Adipose tissue (tissue), 3 donors: Measurements from ENCODE around the gene FKBP5. TPM values are rescaled to one million over a fixed set of nuclear protein-coding genes. Genes with fewer than 3 reads are reported as not detected.
"Not testable (repeated sequence)": the region's sequence is repeated elsewhere in the genome, so short reads cannot be mapped to it uniquely, and the experiment has no call there.

Experiments used
- H3K27ac ChIP-seq: one replicate; pipeline ENCODE4 v1.5.1; 2013; ENCODE audit warnings: low read depth, low read length
- WGBS, 3 donors: extraction: QIAGEN DNeasy Blood & Tissue Kit; methylation state at CpG; one replicate each; pipeline ENCODE4 v1.1.7; 2013; 5-methylcytosine and 5-hydroxymethylcytosine counted together
- polyA plus RNA-seq, 3 donors: library from polyadenylated mRNA; stranded (reverse); fragments of 200-250 nt; gene quantifications; one replicate each; pipeline ENCODE4 v1.2.3, GENCODE V29; 2013
- donor health status: healthy with polysubstance abuse.
- donor health status: Bipolar disorder and iron deficiency.
- donor health status: healthy.

Gene FKBP5
- polyA plus RNA-seq, 3 donors: 111 to 356 (median 181) TPM

DNA sequence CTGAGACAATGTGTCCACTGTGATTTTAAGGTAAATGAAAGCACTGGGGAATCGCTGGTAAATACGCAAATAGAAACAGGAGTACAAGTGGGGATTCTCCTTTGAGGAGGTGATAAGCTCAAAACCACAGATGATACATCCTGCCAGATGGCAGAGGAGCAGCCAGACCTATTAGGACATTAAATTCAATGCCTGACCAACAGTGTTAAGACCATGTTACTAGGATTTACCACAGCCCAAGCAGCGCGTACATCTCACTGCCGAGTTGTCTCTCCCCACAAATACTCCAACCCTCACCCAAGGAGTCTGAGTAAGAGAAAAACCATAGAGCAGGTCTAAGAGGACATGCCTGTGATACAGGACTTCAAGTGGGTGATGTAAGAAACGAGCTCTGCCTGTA, 107.1 kb downstream of the FKBP5 start:
- H3K27ac ChIP-seq: no peak overlapping the region
- WGBS, 3 donors: 89 to 93% (median 92%) methylated on average over 6 of the region's 6 CpGs

DNA sequence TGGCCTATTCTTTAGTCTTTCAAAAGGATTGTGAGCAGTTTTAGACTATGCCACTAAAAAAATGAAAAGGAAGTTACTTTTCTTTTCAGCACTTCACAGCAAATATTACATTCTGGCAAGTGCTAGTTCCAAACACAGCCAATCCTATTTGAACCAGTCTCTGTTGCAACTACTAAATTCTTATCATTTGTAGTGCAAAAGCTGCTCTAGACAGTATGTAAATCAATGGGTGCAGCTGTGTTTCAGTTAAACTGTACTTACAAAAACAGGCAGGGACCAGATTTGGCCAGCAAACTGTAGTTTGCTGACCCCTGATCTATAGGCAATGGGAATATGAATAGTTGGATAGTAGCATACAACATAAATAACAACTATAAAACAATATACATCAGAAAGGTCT, 107.9 kb downstream of the FKBP5 start:
- H3K27ac ChIP-seq: no peak overlapping the region

DNA sequence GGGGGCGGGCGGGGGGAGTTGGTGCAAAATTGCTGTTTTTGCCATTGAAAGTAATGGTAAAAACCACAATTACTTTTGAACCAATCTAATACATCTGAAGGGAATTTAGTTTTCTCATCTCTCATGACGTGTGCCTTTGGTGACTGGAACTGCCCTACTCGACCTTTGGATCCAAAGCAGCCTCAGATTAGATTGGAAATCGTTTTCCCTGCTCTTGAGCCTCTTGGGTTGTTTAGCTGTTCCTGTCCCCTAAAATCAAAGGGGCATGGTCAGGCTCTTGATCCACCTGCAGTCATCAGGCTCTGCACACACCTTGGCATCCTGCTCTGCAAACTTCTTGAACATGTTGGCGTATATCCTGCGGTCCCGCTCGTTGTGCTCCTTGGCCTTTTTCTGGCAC, 112.0 kb downstream of the FKBP5 start:
- 77 to 94% (median 94%) methylated on average over 9 of the region's 9 CpGs for WGBS, 3 donors
- no peak overlapping the region for H3K27ac ChIP-seq

DNA sequence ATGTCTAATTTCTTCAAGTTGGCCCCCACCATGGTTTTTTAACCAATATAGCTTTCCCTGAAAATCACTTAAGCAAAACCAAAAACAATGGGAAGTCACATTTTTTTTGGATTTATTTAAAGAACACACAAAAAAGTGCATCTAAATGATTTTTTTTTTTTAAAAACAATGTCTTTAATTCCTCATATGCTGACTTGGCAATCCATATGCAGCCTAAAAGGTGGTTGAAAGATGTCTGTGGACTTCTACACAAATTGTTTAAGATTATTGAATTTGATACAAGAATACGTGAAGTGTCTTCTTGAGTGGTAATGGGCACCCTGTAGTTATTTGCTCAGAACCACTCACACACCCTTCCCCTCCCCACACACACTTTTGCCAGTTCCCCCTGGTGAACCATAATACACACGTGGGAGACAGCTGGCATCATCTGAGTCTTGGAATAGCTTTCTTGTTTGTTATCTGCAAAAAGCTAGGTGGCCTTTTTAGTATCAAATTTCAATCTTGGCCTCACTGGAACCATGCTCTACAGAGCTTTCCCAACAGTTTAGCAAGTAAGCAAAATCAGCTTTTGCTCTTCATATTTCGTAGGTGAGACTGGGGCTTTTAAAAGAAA, 115.1 kb downstream of the FKBP5 start:
- 69 to 78% (median 72%) methylated on average over 3 of the region's 3 CpGs for WGBS, 3 donors
- no peak overlapping the region for H3K27ac ChIP-seq

DNA sequence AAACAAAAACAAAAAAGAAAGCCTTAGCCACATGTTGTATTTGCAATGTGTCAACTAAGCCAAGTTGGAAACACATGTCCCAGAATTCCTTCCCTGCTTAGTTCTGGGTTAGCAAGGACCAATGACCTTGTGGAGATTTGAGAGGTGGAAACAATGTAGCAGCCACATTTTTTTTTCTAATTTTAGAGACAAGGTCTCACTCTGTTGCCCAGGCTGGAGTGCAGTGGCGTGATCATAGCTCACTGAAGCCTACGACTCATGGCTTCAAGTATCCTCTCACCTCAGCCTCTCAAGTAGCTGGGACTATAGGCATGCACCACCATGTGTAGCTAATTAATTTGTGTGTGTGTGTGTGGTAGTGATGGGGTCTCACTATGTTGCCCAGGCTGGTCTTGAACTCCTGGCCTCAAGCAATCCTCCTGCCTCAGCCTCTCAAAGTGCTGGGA, 117.8 kb downstream of the FKBP5 start:
- 38 to 98% (median 97%) methylated on average over 2 of the region's 2 CpGs for WGBS, 3 donors
- H3K27ac ChIP-seq: not testable (repeated sequence)

DNA sequence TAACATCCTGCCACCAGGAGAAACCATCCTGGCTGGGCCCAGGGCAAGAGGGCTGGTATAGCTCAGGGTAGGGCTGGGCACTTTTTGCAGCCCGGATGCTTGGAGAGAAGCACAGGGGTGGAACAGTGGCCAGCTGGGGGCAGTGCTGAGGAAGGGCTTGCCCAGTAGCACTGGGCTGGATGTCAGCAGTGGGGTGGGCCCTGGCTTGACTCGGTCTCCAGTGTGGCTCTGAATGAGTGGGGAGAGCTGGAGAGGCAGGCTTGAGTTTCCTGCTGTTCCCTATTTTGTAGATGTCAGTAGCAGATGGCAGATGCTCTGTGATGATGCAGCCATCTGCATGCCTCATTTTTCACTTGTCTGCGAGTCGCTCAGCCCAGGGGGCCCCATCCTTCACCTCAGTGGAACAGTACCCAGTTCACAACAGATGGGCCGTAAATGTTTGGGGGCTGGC, 119.7 kb downstream of the FKBP5 start:
- WGBS, 3 donors: 68 to 75% (median 72%) methylated on average over 5 of the region's 5 CpGs
- no peak overlapping the region for H3K27ac ChIP-seq

DNA sequence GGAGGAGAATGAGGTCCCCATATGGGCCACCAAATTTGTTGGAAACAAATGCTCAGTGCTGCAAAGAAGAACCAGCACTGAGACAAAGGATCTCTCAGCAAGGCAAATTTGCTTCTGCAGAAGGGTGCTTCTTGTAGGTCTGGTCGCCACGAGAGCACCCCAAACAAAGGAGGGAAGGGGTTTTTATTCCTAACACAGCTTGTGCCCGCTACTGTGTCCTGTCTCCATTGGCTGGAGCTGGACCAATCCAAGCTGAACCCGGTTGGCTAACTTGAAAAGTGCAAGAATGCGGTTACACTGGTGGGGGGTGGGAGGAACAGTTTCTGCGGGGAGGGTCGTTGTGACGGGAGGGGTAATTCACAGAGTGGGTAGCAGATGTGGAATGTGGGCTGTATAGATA, 121.9 kb downstream of the FKBP5 start:
- WGBS, 3 donors: 74 to 78% (median 78%) methylated on average over 8 of the region's 8 CpGs
- no peak overlapping the region for H3K27ac ChIP-seq

DNA sequence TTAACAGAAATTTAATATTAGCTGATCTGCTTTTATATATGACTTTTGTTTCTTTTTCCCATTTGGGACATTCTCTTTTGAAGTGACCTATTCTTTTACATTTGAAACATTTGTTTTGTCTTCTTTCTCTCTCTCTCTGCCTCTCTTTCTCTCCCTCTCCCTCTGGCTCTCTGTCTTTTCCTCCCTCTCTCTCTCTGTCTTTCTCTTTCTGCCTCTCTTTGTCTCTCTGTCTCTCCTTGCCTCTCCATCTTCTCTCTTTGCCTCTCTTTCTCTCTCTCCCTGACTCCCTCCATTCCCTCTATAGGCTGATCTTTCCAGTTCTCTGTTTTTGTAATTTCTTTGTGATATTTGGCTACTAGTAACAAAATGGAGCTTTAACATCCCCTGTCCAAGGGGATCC, 124.0 kb downstream of the FKBP5 start:
- H3K27ac ChIP-seq: no peak overlapping the region

DNA sequence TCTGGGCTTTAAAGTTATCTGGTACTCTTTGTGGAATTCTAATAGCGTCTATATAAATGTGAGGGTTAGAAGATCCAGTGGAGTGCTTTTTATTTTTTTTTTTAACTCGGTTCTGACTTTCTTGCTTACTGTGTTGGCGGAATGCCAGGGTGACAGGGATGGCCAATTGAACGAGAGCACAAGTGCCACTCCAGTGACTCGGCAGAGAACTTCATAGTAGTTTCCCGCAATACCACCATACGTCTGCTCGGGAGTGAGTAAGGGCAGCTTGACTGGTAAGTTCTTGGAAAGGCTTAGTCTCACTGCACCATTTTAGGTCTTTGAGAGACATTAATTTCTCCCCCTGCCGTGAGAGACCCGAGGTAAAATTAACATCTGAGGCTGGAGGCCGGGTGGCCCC, 126.7 kb downstream of the FKBP5 start:
- H3K27ac ChIP-seq: no peak overlapping the region
- WGBS, 3 donors: 58 to 65% (median 63%) methylated on average over 11 of the region's 11 CpGs

DNA sequence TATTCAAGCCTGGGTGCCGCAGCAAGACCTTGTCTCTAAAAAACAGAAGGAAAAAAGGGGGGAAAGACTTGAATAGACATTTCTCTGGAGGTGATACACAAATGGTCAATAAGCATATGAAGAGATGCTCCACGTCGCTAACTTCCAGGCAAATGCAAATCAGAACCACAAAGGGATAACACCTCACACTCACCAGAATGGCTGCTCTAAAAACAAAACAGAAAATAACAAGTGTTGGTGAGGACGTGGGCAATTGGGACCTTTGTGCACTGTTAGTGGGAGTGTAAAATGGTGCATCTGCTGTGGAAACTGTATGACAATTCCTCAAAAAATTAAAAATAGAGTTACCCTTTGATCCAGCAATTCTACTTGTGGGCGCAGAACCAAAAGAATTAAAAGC, 127.6 kb downstream of the FKBP5 start:
- H3K27ac ChIP-seq: no peak overlapping the region
- 73 to 90% (median 76%) methylated on average over 5 of the region's 5 CpGs for whole genome bisulfite sequencing, 3 donors

DNA sequence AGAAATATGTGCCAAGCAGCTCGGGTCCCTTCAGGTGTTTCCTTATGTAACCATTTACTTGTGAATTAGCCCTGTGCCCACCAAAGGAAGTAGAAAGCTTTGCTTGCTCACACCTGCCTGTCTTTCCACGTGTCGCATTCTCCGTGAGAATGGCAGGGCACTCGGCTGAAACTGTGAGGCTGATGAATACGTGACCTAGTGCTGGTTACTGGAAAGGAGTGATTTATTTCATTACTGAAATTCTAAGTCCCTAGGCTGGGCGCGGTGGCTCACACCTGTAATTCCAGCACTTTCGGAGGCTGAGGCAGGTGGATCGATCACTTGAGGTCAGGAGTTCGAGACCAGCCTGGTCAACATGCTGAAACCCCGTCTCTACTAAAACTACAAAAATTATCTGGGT, 130.1 kb downstream of the FKBP5 start:
- 74 to 87% (median 84%) methylated on average over 12 of the region's 12 CpGs for whole genome bisulfite sequencing, 3 donors
- no peak overlapping the region for H3K27ac ChIP-seq

DNA sequence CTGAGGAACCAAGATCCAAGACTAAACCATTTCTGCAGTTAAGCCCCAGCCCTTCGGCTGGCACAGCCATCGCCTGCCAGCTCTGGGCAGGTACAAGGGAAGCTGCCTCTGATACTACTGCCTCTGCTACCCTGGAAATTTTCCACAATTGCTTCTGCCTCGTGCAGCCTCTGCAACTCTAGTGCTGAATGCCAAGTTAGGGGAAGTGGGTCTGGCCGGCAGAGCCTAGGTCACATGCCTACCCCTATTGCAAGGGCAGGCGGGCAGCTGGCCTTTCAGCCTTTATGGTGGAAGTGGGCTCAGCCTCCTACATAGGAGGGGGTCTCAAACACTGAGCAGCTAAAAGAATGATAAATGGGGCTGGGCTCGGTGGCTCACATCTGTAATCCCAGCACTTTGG, 131.5 kb downstream of the FKBP5 start:
- 55 to 78% (median 57%) methylated on average over 6 of the region's 6 CpGs for WGBS, 3 donors
- H3K27ac ChIP-seq: no peak overlapping the region

DNA sequence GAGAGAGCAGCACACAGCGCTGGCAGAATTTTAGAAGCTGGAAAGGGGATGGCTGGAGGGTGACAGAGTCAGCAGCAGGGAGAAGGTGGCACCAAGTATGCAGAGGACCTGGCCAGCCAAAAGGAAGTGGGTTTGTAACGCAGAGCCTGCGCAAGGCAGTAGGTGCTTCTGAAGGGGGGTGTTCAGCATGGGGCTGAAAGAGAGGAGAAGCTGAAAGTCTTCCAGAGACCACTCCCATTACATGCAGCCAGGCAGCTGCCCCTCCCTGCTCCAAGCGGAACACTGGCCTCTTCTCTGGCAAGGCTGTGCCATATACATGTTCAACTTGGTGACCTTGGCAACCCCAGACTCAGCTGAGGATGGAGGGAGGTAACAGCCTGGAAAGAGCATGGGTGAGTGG, 133.9 kb downstream of the FKBP5 start:
- WGBS, 3 donors: 83 to 91% (median 84%) methylated on average over 4 of the region's 4 CpGs

DNA sequence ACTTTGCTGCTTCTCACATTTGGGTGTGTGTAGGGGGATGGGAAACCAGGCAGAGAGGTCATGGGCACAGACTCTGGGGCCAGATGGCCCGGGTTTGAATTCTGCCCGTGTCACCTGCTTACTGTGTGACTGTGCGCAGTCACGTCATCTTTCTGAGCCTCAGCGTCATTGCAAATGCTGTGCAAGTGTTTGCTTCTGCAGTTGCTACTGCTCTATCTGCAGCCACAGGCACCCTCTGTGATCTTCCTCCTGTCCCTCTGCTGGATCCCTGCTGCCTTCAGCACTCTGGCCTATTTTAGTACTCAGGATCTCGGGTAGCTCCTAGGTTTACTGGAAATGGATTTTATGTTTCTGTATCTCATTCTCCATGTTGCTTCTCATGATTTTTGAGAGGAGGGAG, 135.4 kb downstream of the FKBP5 start:
- H3K27ac ChIP-seq: no peak overlapping the region
- 80 to 88% (median 84%) methylated on average over 6 of the region's 6 CpGs for WGBS, 3 donors

More for the DNA sequence above, 133.9 kb downstream of the FKBP5 start:
- H3K27ac ChIP-seq: no peak overlapping the region

DNA sequence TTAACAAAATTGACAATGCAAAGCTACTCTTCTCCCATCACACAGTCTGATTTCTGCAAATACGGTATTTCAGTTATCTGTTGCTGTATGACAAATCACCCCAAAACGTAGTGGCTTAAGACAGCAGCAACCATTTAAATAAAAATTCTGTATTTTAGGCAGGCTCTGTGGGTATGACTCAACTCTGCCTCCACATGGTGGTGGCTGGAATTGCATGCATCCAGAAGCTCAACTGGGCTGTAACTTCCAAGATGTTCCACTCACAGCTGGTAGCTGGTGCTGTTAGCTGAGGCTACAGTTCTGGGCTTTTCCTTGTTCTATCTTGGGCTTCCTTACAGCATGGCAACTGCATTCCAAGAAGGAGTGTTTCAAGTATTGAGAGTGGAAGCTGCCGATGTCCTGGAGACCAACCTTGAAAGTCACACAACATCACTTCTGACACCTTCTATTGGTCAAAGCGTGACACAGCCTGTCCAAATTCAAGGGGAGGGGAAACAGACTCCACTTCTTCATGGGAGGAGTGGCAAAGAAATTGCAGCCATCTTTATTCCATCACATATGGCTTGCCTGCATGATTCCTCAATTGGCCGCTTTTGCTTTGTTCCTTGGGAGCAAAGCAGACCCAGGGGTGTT, 136.3 kb downstream of the FKBP5 start:
- WGBS, 3 donors: 61 to 71% (median 67%) methylated on average over 5 of the region's 5 CpGs
- H3K27ac ChIP-seq: no peak overlapping the region

DNA sequence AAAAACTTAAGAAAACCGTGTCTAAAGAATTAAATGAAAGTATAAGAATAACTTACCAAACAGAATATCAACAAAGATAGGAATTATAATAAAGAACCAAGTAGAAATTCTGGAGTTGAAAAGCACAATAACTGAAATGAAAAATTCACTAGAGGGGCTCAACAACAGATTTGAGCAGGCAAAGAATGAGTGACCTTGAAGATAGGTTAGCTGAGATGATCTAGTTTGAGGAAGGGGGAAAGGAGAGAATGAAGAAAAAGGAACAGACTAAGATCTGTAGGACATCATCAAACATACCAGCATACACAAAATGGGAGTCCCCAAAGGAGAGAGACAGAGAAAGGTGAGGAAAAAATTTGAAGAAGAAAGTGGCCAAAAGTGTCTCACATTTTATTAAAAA, 138.3 kb downstream of the FKBP5 start:
- WGBS, 3 donors: 62 to 83% (median 79%) methylated on average over 1 of the region's 1 CpG
- no peak overlapping the region for H3K27ac ChIP-seq

DNA sequence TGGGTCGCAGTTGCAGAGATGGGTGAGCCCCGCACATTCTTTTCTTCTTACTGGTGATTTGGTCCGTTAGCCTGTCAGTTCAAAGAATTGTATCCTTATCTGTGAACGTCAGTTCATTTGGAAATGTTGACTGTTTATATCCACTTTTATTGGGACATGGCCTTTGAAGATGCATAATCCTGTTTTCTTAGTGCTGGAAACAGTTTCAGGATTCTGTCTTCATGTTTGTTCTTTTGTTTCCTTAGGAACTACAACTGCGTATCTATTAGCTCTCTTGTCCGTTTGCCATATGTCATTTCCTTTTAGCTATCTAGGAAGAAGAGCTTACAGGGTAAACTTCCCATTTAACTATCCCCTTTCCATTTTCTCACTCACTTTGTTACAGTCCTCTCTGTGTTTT, 141.0 kb downstream of the FKBP5 start:
- no peak overlapping the region for H3K27ac ChIP-seq
- WGBS, 3 donors: 43 to 52% (median 45%) methylated on average over 6 of the region's 6 CpGs

DNA sequence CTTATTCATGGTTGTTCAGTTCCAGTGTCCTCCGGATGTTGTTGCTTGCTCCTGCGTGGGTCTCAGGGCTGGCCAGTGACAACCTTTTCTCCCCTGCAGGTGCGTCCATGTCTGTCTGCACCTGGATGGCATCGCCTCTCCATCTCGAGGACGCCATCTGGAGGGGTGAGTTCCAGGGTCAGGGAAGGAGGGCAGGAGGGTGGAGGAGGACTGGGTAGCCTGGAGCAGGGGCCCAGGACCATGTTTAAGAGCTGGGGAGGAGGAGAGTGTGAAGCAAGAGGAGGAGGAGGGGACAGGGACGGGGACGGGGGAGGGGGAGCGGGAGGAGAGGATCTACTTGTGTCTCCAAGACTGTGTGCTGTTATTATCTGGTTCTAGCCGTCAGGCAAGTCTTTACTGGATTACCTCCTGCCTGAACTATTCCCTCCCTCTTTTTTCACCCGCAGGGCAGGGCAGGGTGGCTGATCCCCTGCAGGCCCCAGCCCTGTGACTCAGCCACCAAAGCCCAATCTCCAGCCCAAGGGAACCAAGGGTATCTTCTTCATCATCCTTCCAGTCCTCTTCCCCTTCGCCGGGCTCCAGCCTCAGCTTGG, 143.8 kb downstream of the FKBP5 start:
- no peak overlapping the region for H3K27ac ChIP-seq
- 51 to 75% (median 68%) methylated on average over 10 to 13 of the region's 13 CpGs for WGBS, 3 donors

DNA sequence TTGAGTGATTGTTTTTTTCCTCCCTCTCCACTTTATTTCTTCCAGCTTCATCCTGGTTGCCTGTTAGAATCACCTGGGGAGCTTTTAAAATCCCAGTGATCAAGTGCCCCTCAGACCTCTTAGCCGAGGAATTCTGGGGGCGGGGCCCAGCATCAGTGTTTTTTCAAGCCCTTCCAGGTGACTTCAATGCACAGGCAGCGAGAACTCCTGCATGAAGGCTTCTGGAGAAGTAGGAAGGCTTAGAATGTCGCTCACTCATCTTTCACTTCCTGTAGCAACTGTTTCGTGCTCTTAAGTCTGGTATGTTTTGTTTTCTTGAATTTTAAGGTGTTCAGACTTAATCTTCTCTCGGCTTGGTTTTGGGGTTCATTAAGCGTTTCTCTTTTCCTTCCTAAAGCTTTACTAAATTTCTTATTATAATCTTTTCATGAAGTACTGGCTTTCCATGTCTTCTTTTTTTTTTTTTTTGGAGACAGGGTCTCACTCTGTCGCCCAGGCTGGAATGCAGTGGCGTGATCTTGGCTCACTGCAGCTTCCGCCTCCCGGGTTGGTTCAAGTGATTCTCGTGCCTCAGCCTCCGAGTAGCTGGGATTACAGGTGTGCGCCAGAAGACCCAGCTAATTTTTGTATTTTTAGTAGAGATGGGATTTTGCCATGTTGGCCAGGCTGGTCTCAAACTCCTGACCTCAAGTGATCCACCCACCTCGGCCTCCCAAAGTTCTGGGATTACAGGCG, 145.1 kb downstream of the FKBP5 start:
- WGBS, 3 donors: 80 to 83% (median 80%) methylated on average over 16 of the region's 16 CpGs
- H3K27ac ChIP-seq: no peak overlapping the region
